Osteoblast (primary cell): Measurements from ENCODE around the gene LPAR3. TPM values are rescaled to one million over a fixed set of nuclear protein-coding genes. Genes with fewer than 3 reads are reported as not detected.

Source experiments
- DNase-seq: peaks from one replicate; pipeline ENCODE4 v3.0.0; 2011; ENCODE audit warnings: low spot score, mixed read lengths; ENCODE audit not compliant: insufficient read length; ENCODE audit errors: missing footprints
- H2AFZ ChIP-seq: 2 replicates; pipeline ENCODE4 v1.6.0; 2011; ENCODE audit warnings: mild to moderate bottlenecking, low read length
- H3K27ac ChIP-seq: 2 replicates; pipeline ENCODE4 v1.5.1; 2011; ENCODE audit warnings: mild to moderate bottlenecking, low read depth, low read length, moderate library complexity
- H3K27me3 ChIP-seq: 2 replicates; pipeline ENCODE4 v1.6.0; 2012; ENCODE audit warnings: mild to moderate bottlenecking, control low read depth, inconsistent platforms, low read length, moderate library complexity; ENCODE audit not compliant: insufficient read depth
- H3K36me3 ChIP-seq: 2 replicates; pipeline ENCODE4 v1.5.1; 2011; ENCODE audit warnings: mild to moderate bottlenecking, low read length, control low read depth, moderate library complexity; ENCODE audit not compliant: insufficient read depth
- H3K4me1 ChIP-seq: 2 replicates; pipeline ENCODE4 v1.5.1; 2011; ENCODE audit warnings: mild to moderate bottlenecking, low read length, control low read depth, moderate library complexity; ENCODE audit not compliant: insufficient read depth
- H3K4me2 ChIP-seq: 2 replicates; pipeline ENCODE4 v1.6.0; 2011; ENCODE audit warnings: mild to moderate bottlenecking, low read length; ENCODE audit not compliant: insufficient read depth
- H3K4me3 ChIP-seq: fragments of 200-600 bp; sonication (generic); 3 replicates; pipeline ENCODE4 v1.5.1; 2012; ENCODE audit warnings: mild to moderate bottlenecking, low read length, inconsistent platforms; ENCODE audit not compliant: insufficient read depth
- H3K79me2 ChIP-seq: 2 replicates; pipeline ENCODE4 v1.6.0; 2012; ENCODE audit warnings: mild to moderate bottlenecking, low read length, control low read depth, inconsistent platforms; ENCODE audit not compliant: insufficient read depth
- H3K9me3 ChIP-seq: 2 replicates; pipeline ENCODE4 v1.5.1; 2011; ENCODE audit warnings: low read depth, low read length, control low read depth
- H4K20me1 ChIP-seq: 2 replicates; pipeline ENCODE4 v1.6.0; 2012; ENCODE audit warnings: mild to moderate bottlenecking, low read length, control low read depth; ENCODE audit not compliant: insufficient read depth
- CTCF ChIP-seq: IDR thresholded peaks from 2 replicates; pipeline ENCODE4 v1.5.1; 2011; ENCODE audit warnings: mild to moderate bottlenecking, low read depth, low read length, moderate library complexity; ENCODE audit errors: extremely low read depth
- total RNA-seq: library from RNA; depleted of rRNA; stranded (reverse); fragments of >200 nt; gene quantifications from 2 replicates; pipeline ENCODE4 v1.2.3, GENCODE V29; 2012

LPAR3 gene
- 0.29 TPM in 1 of 2 replicates, not detected in the other for total RNA-seq

GRCh38 chr1:84892705-84893618 is at the start of gene LPAR3:
TSS of gene LPAR3 (minus strand) at chr1:84893206. CDS start at chr1:84866120, 27,086 bp downstream.
- DNase-seq = peak; percentile 69
- H2AFZ ChIP-seq = peak within 1 kb of the TSS; percentile 35
- TF ChIP-seq CTCF = no peak
- peaks cover 45% of the 10 kb centered on the region for H3K27me3 ChIP-seq
- no peaks in the 10 kb centered on the region for H3K36me3 ChIP-seq
- H3K4me3 ChIP-seq = peak within 1 kb of the TSS; percentile 44
- H3K9me3 ChIP-seq = no peaks in the 10 kb centered on the region
- H3K4me1 ChIP-seq = no peaks in the 10 kb centered on the region
- H4K20me1 ChIP-seq = no peaks in the 10 kb centered on the region
- H3K4me2 ChIP-seq = peak within 1 kb of the TSS; percentile 58
- no peaks in the 10 kb centered on the region for H3K79me2 ChIP-seq
- no peak within 1 kb of the TSS for H3K27ac ChIP-seq

GRCh38 chr1:84941843-84942242 is 48.8 kb upstream of the LPAR3 start:
- H3K4me2 ChIP-seq = no peak overlapping the region
- no peak for TF ChIP-seq CTCF
- DNase-seq = no peak

GRCh38 chr1:84940481-84940880 is 47.5 kb upstream of the LPAR3 start:
- H3K79me2 ChIP-seq = no peaks in the 10 kb centered on the region
- no peak overlapping the region for H3K4me3 ChIP-seq
- no peaks in the 10 kb centered on the region for H4K20me1 ChIP-seq
- H3K27me3 ChIP-seq = peaks cover 23% of the 10 kb centered on the region
- H3K36me3 ChIP-seq = no peaks in the 10 kb centered on the region
- no peak for TF ChIP-seq CTCF
- H3K27ac ChIP-seq = no peak overlapping the region
- H3K4me1 ChIP-seq = peaks cover 15% of the 10 kb centered on the region
- DNase-seq = no peak
- no peaks in the 10 kb centered on the region for H3K9me3 ChIP-seq
- H2AFZ ChIP-seq = no peak overlapping the region
- H3K4me2 ChIP-seq = no peak overlapping the region

More at GRCh38 chr1:84941843-84942242, 48.8 kb upstream of the LPAR3 start:
- no peaks in the 10 kb centered on the region for H3K9me3 ChIP-seq
- no peaks in the 10 kb centered on the region for H4K20me1 ChIP-seq
- H3K79me2 ChIP-seq = no peaks in the 10 kb centered on the region
- no peak overlapping the region for H3K27ac ChIP-seq
- H3K27me3 ChIP-seq = peaks cover 23% of the 10 kb centered on the region
- peaks cover 27% of the 10 kb centered on the region for H3K4me1 ChIP-seq
- H3K36me3 ChIP-seq = no peaks in the 10 kb centered on the region
- H2AFZ ChIP-seq = no peak overlapping the region
- no peak overlapping the region for H3K4me3 ChIP-seq

GRCh38 chr1:84939761-84940160 is 46.8 kb upstream of the LPAR3 start:
- no peak for DNase-seq
- no peak overlapping the region for H3K4me3 ChIP-seq
- TF ChIP-seq CTCF = no peak
- H2AFZ ChIP-seq = no peak overlapping the region
- H3K9me3 ChIP-seq = no peaks in the 10 kb centered on the region
- H4K20me1 ChIP-seq = no peaks in the 10 kb centered on the region
- H3K79me2 ChIP-seq = no peaks in the 10 kb centered on the region
- H3K4me1 ChIP-seq = peaks cover 11% of the 10 kb centered on the region
- H3K36me3 ChIP-seq = no peaks in the 10 kb centered on the region
- H3K4me2 ChIP-seq = no peak overlapping the region
- H3K27ac ChIP-seq = no peak overlapping the region
- H3K27me3 ChIP-seq = peaks cover 25% of the 10 kb centered on the region
